IMR-90 (cell line): ENCODE results near the gene TRPM8. TPM values are rescaled to one million over a fixed set of nuclear protein-coding genes. Genes with fewer than 3 reads are reported as not detected.

Experiments
- ATAC-seq: fragments of 200-7000 bp; cut with Tn5 transposase; 2 replicates; pipeline ENCODE4 v1.9.1; 2020; ENCODE audit warnings: low read depth, mild to moderate bottlenecking, moderate library complexity
- BruUV-seq: library from RNA; stranded (reverse); fragments of 400-500 nt; replicated peaks from 2 replicates; lab custom pipeline; 2021; lab: Mats Ljungman, UMichigan
- CTCF ChIA-PET: fragments of 300-600 bp; formaldehyde crosslinking; extraction: SDS; loops from one replicate; lab custom pipeline; 2021; ENCODE audit warnings: antibody characterized with exemption; lab: Yijun Ruan, JAX
- POLR2A ChIA-PET: fragments of 300-600 bp; sonication (Branson Sonifier 250); formaldehyde crosslinking; loops from one replicate; lab custom pipeline; 2022; ENCODE audit warnings: antibody characterized with exemption; ENCODE audit not compliant: unreplicated experiment; lab: Charles Lee
- DNase-seq: peaks from one replicate; pipeline ENCODE4 v3.0.0; 2013
- H2AFZ ChIP-seq: replicated peaks from 2 replicates; pipeline ENCODE3; 2013; ENCODE audit warnings: low read length, mild to moderate bottlenecking; ENCODE audit not compliant: poor library complexity
- H2AK5ac ChIP-seq: 2 replicates; pipeline ENCODE4 v1.6.1; 2013; ENCODE audit warnings: low read depth, low read length, inconsistent platforms
- H2AK9ac ChIP-seq: replicated peaks from 2 replicates; pipeline ENCODE3; 2013; ENCODE audit warnings: mild to moderate bottlenecking, low read depth, low read length, moderate library complexity; ENCODE audit not compliant: poor library complexity
- H2BK120ac ChIP-seq: 2 replicates; pipeline ENCODE4 v1.6.1; 2013; ENCODE audit warnings: low read depth, low read length, inconsistent platforms
- H2BK15ac ChIP-seq: 3 replicates; pipeline ENCODE4 v1.6.1; 2013; ENCODE audit warnings: low read depth, low read length, inconsistent platforms
- H2BK20ac ChIP-seq: 2 replicates; pipeline ENCODE4 v1.6.1; 2013; ENCODE audit warnings: low read depth, mild to moderate bottlenecking, inconsistent platforms, low read length, moderate library complexity
- H2BK5ac ChIP-seq: 2 replicates; pipeline ENCODE4 v1.6.1; 2013; ENCODE audit warnings: mild to moderate bottlenecking, low read depth, low read length, inconsistent platforms; ENCODE audit not compliant: poor library complexity, severe bottlenecking
- H3K14ac ChIP-seq: replicated peaks from 2 replicates; pipeline ENCODE4 v1.6.1; 2013; ENCODE audit warnings: low read depth, low read length, inconsistent platforms
- H3K18ac ChIP-seq: 2 replicates; pipeline ENCODE4 v1.6.1; 2013; ENCODE audit warnings: low read depth, low read length, control low read depth
- H3K23ac ChIP-seq: 2 replicates; pipeline ENCODE4 v1.6.1; 2013; ENCODE audit warnings: low read depth, low read length, inconsistent platforms
- H3K27ac ChIP-seq: 2 replicates; pipeline ENCODE4 v1.5.1; 2013; ENCODE audit warnings: mild to moderate bottlenecking, control low read depth, low read length; ENCODE audit not compliant: insufficient read depth
- H3K27me3 ChIP-seq: 2 replicates; pipeline ENCODE4 v1.6.1; 2013; ENCODE audit warnings: low read length; ENCODE audit not compliant: control insufficient read depth, insufficient read depth
- H3K36me3 ChIP-seq: 2 replicates; pipeline ENCODE4 v1.6.1; 2013; ENCODE audit warnings: low read length, mixed read lengths; ENCODE audit not compliant: control insufficient read depth, insufficient read depth
- H3K4ac ChIP-seq: 2 replicates; pipeline ENCODE4 v1.6.1; 2013; ENCODE audit warnings: low read depth, low read length, inconsistent platforms
- H3K4me1 ChIP-seq: 2 replicates; pipeline ENCODE4 v1.6.1; 2013; ENCODE audit warnings: low read length, mixed read lengths; ENCODE audit not compliant: control insufficient read depth, insufficient read depth
- H3K4me2 ChIP-seq: 2 replicates; pipeline ENCODE4 v1.6.1; 2013; ENCODE audit warnings: low read depth, mild to moderate bottlenecking, control low read depth, low read length, moderate library complexity
- H3K4me3 ChIP-seq: 2 replicates; pipeline ENCODE4 v1.5.1; 2013; ENCODE audit warnings: low read depth, mild to moderate bottlenecking, control low read depth, low read length, moderate library complexity; ENCODE audit not compliant: insufficient read depth
- H3K56ac ChIP-seq: 2 replicates; pipeline ENCODE4 v1.6.1; 2013; ENCODE audit warnings: low read length, inconsistent platforms; ENCODE audit not compliant: insufficient read depth; ENCODE audit errors: extremely low read depth
- H3K79me1 ChIP-seq, 2 experiments: 2 replicates each; pipeline ENCODE4 v1.6.1; 2013; ENCODE audit warnings: low read length in 2 of 2, inconsistent platforms in 1 of 2, low read depth in 1 of 2
- H3K9ac ChIP-seq: 2 replicates; pipeline ENCODE4 v1.6.1; 2013; ENCODE audit warnings: low read depth, low read length, control low read depth
- H3K9me1 ChIP-seq: 2 replicates; pipeline ENCODE4 v1.6.1; 2013; ENCODE audit warnings: low read length, inconsistent platforms; ENCODE audit not compliant: insufficient read depth
- H3K9me3 ChIP-seq: 2 replicates; pipeline ENCODE4 v1.6.1; 2013; ENCODE audit warnings: low read length; ENCODE audit not compliant: control insufficient read depth, insufficient read depth
- H4K20me1 ChIP-seq: 2 replicates; pipeline ENCODE4 v1.6.1; 2013; ENCODE audit warnings: low read length, inconsistent platforms; ENCODE audit not compliant: insufficient read depth
- H4K5ac ChIP-seq: 2 replicates; pipeline ENCODE4 v1.6.1; 2013; ENCODE audit warnings: mild to moderate bottlenecking, low read depth, low read length, control low read depth
- H4K8ac ChIP-seq, 2 experiments: 2 replicates each; pipeline ENCODE4 v1.6.1; 2013; ENCODE audit warnings: low read depth in 2 of 2, low read length in 2 of 2, control low read depth in 1 of 2, inconsistent platforms in 1 of 2
- H4K91ac ChIP-seq: 2 replicates; pipeline ENCODE4 v1.6.1; 2013; ENCODE audit warnings: low read depth, low read length, inconsistent platforms; ENCODE audit not compliant: insufficient read depth
- BHLHE40 ChIP-seq: fragments of 150-350 bp; IDR thresholded peaks from 2 replicates; pipeline ENCODE4 v1.6.1; 2016; ENCODE audit warnings: mild to moderate bottlenecking, low read depth, low read length
- CEBPB ChIP-seq: IDR thresholded peaks from 2 replicates; pipeline ENCODE4 v1.6.1; 2012; ENCODE audit warnings: low read depth, low read length, improper control_type of control experiment
- CHD1 ChIP-seq: IDR thresholded peaks from 2 replicates; pipeline ENCODE4 v1.6.1; 2012; ENCODE audit warnings: low read depth, low read length, improper control_type of control experiment
- FOS ChIP-seq: fragments of 150-350 bp; IDR thresholded peaks from 2 replicates; pipeline ENCODE4 v1.6.1; 2016; ENCODE audit warnings: low read depth, low read length
- MXI1 ChIP-seq: IDR thresholded peaks from 2 replicates; pipeline ENCODE4 v1.6.1; 2012; ENCODE audit warnings: low read depth, mild to moderate bottlenecking, low read length, moderate library complexity, borderline replicate concordance
- NFE2L2 ChIP-seq: fragments of 150-350 bp; IDR thresholded peaks from 2 replicates; pipeline ENCODE4 v1.6.1; 2016; ENCODE audit warnings: low read depth, mild to moderate bottlenecking, low read length
- RAD21 ChIP-seq: IDR thresholded peaks from 2 replicates; pipeline ENCODE4 v1.6.1; 2012; ENCODE audit warnings: low read length, improper control_type of control experiment
- RCOR1 ChIP-seq: IDR thresholded peaks from 2 replicates; pipeline ENCODE4 v1.6.1; 2012; ENCODE audit warnings: mild to moderate bottlenecking, low read length, improper control_type of control experiment; ENCODE audit not compliant: insufficient replicate concordance
- RFX5 ChIP-seq: IDR thresholded peaks from 2 replicates; pipeline ENCODE4 v1.8.0; 2012; ENCODE audit warnings: low read depth, mild to moderate bottlenecking, low read length, moderate library complexity
- SMC3 ChIP-seq: fragments of 150-350 bp; IDR thresholded peaks from 2 replicates; pipeline ENCODE4 v1.6.1; 2016; ENCODE audit warnings: low read depth, mild to moderate bottlenecking, antibody characterized with exemption, low read length, moderate library complexity
- WGBS, 2 experiments: methylation state at CpG; one replicate each; pipeline versions ENCODE4 v1.1.5 to v1.1.7; 2013; ENCODE audit warnings: missing lambda C conversion rate in 2 of 2; ENCODE audit not compliant: insufficient read length in 1 of 2; ENCODE audit errors: extremely low coverage in 2 of 2; 5-methylcytosine and 5-hydroxymethylcytosine counted together
- dilution Hi-C: fragments of 300-500 bp; cut with HindIII; formaldehyde crosslinking; loops from one replicate; pipeline ENCODE4 v1.14.3; 2018; ENCODE audit warnings: low sequenced_read_pairs; ENCODE audit not compliant: unreplicated experiment
- in situ Hi-C: fragments of 300-500 bp; cut with MboI; formaldehyde crosslinking; loops from 3 replicates; pipeline ENCODE4 v1.14.3; 2019; ENCODE audit warnings: low sequenced_read_pairs, inconsistent platforms, mixed read lengths
- intact Hi-C: fragments of 100-400 bp; cut with micrococcal nuclease; formaldehyde crosslinking; loops from 2 replicates; pipeline ENCODE4 v1.10.0; 2022
- polyA plus RNA-seq, 3 experiments: library from polyadenylated mRNA; depleted of rRNA; stranded (reverse); fragments of >200 nt; gene quantifications; 2 replicates each; pipeline ENCODE4 v1.2.3, GENCODE V29; 2012; ENCODE audit warnings: low replicate concordance in 1 of 3
- total RNA-seq: library from RNA; depleted of rRNA; stranded (reverse); fragments of >200 nt; gene quantifications from 2 replicates; pipeline ENCODE4 v1.2.3, GENCODE V29; 2012
- TF ChIP-seq, protein P1 (sequence below): fragments of 150-350 bp; IDR thresholded peaks from 2 replicates; pipeline ENCODE4 v1.6.1; 2016; ENCODE audit warnings: low read depth, mild to moderate bottlenecking, low read length, moderate library complexity, borderline replicate concordance
- TF ChIP-seq, protein P2 (sequence below): conservative IDR thresholded peaks from 2 replicates; pipeline ENCODE4 v1.5.1; 2012; ENCODE audit warnings: mild to moderate bottlenecking, low read depth, low read length, improper control_type of control experiment
- TF ChIP-seq, protein P3 (sequence below): fragments of 150-350 bp; IDR thresholded peaks from 2 replicates; pipeline ENCODE4 v1.6.1; 2017; ENCODE audit warnings: mild to moderate bottlenecking, antibody characterized with exemption, low read length, low read depth

The TRPM8 gene
- total and polyA plus RNA-seq, 2 of the 4 experiments (the other 2 are of a cell fraction), result not detected

DNA sequence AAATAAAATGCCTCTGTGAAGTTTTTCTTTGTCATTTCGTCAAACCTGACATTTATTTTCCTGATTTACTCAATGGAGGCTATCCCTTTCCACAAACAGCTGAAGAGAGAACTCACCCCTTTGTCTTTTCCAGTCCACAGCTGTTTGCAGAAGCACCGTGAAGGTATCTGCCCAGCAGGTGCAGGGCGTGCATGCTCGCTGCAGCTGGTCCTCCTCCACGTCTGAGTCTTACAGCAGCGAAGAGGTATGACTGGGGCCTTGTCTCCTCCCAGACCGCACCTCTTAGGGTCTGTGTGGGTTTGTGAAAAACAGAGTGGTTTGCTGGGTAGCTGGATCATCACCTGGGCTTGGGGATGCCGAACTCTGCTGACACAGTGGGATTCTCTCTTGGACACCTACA is 143.1 kb downstream of the TRPM8 start:
- no peak overlapping the region for H4K91ac ChIP-seq
- ChIA-PET CTCF (no interaction called here), POLR2A (no interaction called here)
- no peak overlapping the region for H2AFZ ChIP-seq
- DNase-seq (no peak), ATAC-seq (no peak)
- H3K4me3 ChIP-seq, result no peak overlapping the region
- no peak overlapping the region for H3K18ac ChIP-seq
- no peak overlapping the region for H2BK20ac ChIP-seq
- peaks cover 22% of the 10 kb centered on the region for H3K27me3 ChIP-seq
- H3K56ac ChIP-seq, result no peak overlapping the region
- H4K5ac ChIP-seq, result no peak overlapping the region
- in situ Hi-C loops (no loop called here), dilution Hi-C loops (no loop called here), intact Hi-C loops (no loop called here)
- no peak overlapping the region for H3K4ac ChIP-seq
- H2BK15ac ChIP-seq, result no peak overlapping the region
- H3K4me1 ChIP-seq, result no peaks in the 10 kb centered on the region
- H2AK9ac ChIP-seq, result no peak overlapping the region
- 60% methylated on average over 1 of the region's 8 CpGs; no CpG with 5 or more reads in 1 of the 2 experiments for WGBS, 2 experiments
- 0 out of 2 replicates have a peak, but pooled peaks cover 2% of the 10 kb centered on the region for H3K9me3 ChIP-seq
- no peak overlapping the region for H2BK120ac ChIP-seq
- no peaks in the 10 kb centered on the region for H3K79me1 ChIP-seq
- H3K14ac ChIP-seq, result no peak overlapping the region
- no peaks in the 10 kb centered on the region for H3K9me1 ChIP-seq
- H4K8ac ChIP-seq, result no peak overlapping the region
- H3K4me2 ChIP-seq, result no peak overlapping the region
- H3K36me3 ChIP-seq, result no peaks in the 10 kb centered on the region
- BruUV-seq, result no TSS peak
- no peak overlapping the region for H2AK5ac ChIP-seq
- no peak overlapping the region for H3K9ac ChIP-seq
- no peak overlapping the region for H3K23ac ChIP-seq
- no peak overlapping the region for H2BK5ac ChIP-seq
- H3K27ac ChIP-seq, result no peak overlapping the region
- no peaks in the 10 kb centered on the region for H4K20me1 ChIP-seq
- TF ChIP-seq RFX5, result no peak
- TF ChIP-seq BHLHE40, result no peak
- TF ChIP-seq NFE2L2, result no peak
- no peak for TF ChIP-seq RCOR1
- TF ChIP-seq CHD1, result no peak
- TF ChIP-seq, protein P1, sequence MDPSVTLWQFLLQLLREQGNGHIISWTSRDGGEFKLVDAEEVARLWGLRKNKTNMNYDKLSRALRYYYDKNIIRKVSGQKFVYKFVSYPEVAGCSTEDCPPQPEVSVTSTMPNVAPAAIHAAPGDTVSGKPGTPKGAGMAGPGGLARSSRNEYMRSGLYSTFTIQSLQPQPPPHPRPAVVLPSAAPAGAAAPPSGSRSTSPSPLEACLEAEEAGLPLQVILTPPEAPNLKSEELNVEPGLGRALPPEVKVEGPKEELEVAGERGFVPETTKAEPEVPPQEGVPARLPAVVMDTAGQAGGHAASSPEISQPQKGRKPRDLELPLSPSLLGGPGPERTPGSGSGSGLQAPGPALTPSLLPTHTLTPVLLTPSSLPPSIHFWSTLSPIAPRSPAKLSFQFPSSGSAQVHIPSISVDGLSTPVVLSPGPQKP, result no peak
- no peak for TF ChIP-seq FOS
- TF ChIP-seq MXI1, result no peak
- no peak for TF ChIP-seq RAD21
- TF ChIP-seq, protein P2, sequence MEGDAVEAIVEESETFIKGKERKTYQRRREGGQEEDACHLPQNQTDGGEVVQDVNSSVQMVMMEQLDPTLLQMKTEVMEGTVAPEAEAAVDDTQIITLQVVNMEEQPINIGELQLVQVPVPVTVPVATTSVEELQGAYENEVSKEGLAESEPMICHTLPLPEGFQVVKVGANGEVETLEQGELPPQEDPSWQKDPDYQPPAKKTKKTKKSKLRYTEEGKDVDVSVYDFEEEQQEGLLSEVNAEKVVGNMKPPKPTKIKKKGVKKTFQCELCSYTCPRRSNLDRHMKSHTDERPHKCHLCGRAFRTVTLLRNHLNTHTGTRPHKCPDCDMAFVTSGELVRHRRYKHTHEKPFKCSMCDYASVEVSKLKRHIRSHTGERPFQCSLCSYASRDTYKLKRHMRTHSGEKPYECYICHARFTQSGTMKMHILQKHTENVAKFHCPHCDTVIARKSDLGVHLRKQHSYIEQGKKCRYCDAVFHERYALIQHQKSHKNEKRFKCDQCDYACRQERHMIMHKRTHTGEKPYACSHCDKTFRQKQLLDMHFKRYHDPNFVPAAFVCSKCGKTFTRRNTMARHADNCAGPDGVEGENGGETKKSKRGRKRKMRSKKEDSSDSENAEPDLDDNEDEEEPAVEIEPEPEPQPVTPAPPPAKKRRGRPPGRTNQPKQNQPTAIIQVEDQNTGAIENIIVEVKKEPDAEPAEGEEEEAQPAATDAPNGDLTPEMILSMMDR, result no peak
- TF ChIP-seq, protein P3, sequence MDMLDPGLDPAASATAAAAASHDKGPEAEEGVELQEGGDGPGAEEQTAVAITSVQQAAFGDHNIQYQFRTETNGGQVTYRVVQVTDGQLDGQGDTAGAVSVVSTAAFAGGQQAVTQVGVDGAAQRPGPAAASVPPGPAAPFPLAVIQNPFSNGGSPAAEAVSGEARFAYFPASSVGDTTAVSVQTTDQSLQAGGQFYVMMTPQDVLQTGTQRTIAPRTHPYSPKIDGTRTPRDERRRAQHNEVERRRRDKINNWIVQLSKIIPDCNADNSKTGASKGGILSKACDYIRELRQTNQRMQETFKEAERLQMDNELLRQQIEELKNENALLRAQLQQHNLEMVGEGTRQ, result no peak
- TF ChIP-seq SMC3, result no peak
- TF ChIP-seq CEBPB, result no peak
